BJ (cell line): ENCODE data around the gene XKR7. TPM values are rescaled to one million over a fixed set of nuclear protein-coding genes. Genes with fewer than 3 reads are reported as not detected.

ENCODE experiments used
- CTCF ChIA-PET: fragments of 350-600 bp; formaldehyde crosslinking; extraction: SDS; loops from one replicate; lab custom pipeline; 2021; ENCODE audit warnings: antibody characterized with exemption, inconsistent platforms; lab: Yijun Ruan, JAX
- POLR2A ChIA-PET: fragments of 300-600 bp; sonication (Branson Sonifier 250); formaldehyde crosslinking; extraction: SDS; loops from one replicate; lab custom pipeline; 2021; ENCODE audit warnings: antibody characterized with exemption; lab: Charles Lee
- DNase-seq: peaks from one replicate; pipeline ENCODE4 v3.0.0-alpha.2; 2011; ENCODE audit warnings: low read depth
- H3K27me3 ChIP-seq: 2 replicates; pipeline ENCODE4 v1.6.0; 2011; ENCODE audit warnings: low read length; ENCODE audit not compliant: control insufficient read depth, insufficient read depth
- H3K36me3 ChIP-seq: 2 replicates; pipeline ENCODE4 v1.5.1; 2011; ENCODE audit warnings: low read length; ENCODE audit not compliant: control insufficient read depth, insufficient read depth
- H3K4me3 ChIP-seq: 2 replicates; pipeline ENCODE4 v1.5.1; 2011; ENCODE audit warnings: low read depth, mild to moderate bottlenecking, control low read depth, low read length
- CTCF ChIP-seq: IDR thresholded peaks from 2 replicates; pipeline ENCODE4 v1.5.1; 2011; ENCODE audit warnings: low read depth, mild to moderate bottlenecking, control low read depth, inconsistent platforms, low read length, moderate library complexity; ENCODE audit not compliant: insufficient read depth
- polyA plus RNA-seq: library from polyadenylated mRNA; depleted of rRNA; stranded (reverse); fragments of >200 nt; gene quantifications from 2 replicates; pipeline ENCODE4 v1.2.3, GENCODE V29; 2011

The XKR7 gene
- polyA plus RNA-seq, 1 experiment = 0.01 TPM

- no peak overlapping the region for H3K4me3 ChIP-seq
- no peak for TF ChIP-seq CTCF
- CTCF ChIA-PET = interaction anchor here (1.9 to 5.2 kb wide), 4 partner anchors 11 to 173 kb away, joined by 5 to 40 read pairs (median 8); no protein-coding TSS in a partner anchor
- H3K36me3 ChIP-seq = no peaks in the 10 kb centered on the region
- POLR2A ChIA-PET = no interaction called here
- no peak for DNase-seq
- peaks cover 33% of the 10 kb centered on the region for H3K27me3 ChIP-seq
Observed at GRCh38 chr20:32019563-32020463, 51.9 kb downstream of the XKR7 start.

- Histone ChIP-seq H3K27me3 (peaks cover 30% of the 10 kb centered on the region), H3K36me3 (no peaks in the 10 kb centered on the region), H3K4me3 (no peak overlapping the region)
- CTCF ChIA-PET = interaction anchor here (1.9 to 5.2 kb wide), 3 partner anchors 10 to 175 kb away, joined by 5 to 40 read pairs (median 10); no protein-coding TSS in a partner anchor
- TF ChIP-seq CTCF = no peak
- DNase-seq = no peak
- POLR2A ChIA-PET = no interaction called here
Observed at GRCh38 chr20:32021091-32021490, 53.1 kb downstream of the XKR7 start.

GRCh38 chr20:32024683-32025295 is 56.8 kb downstream of the XKR7 start:
- CTCF ChIA-PET = interaction anchor here (1.7 kb wide), 1 partner anchor 202 kb away, joined by 4 read pairs; no protein-coding TSS in a partner anchor
- no peak for DNase-seq
- no peak overlapping the region for H3K4me3 ChIP-seq
- no peak for TF ChIP-seq CTCF
- no peaks in the 10 kb centered on the region for H3K36me3 ChIP-seq
- POLR2A ChIA-PET = no interaction called here
- peaks cover 22% of the 10 kb centered on the region for H3K27me3 ChIP-seq

GRCh38 chr20:32027643-32028042 is 59.7 kb downstream of the XKR7 start:
- Histone ChIP-seq H3K36me3 (no peaks in the 10 kb centered on the region), H3K27me3 (peaks cover 22% of the 10 kb centered on the region), H3K4me3 (no peak overlapping the region)
- no peak for TF ChIP-seq CTCF
- POLR2A ChIA-PET = no interaction called here
- CTCF ChIA-PET = interaction anchor here (1.1 to 6.9 kb wide), 2 partner anchors 64 to 174 kb away, joined by 4 to 121 read pairs; no protein-coding TSS in a partner anchor
- DNase-seq = no peak
